OCI-LY7 (cell line): ENCODE measurements around the gene AGBL4. TPM values are rescaled to one million over a fixed set of nuclear protein-coding genes. Genes with fewer than 3 reads are reported as not detected.

Experiments used
- BruUV-seq: library from RNA; stranded (reverse); fragments of 400-500 nt; replicated peaks from 2 replicates; lab custom pipeline; 2021; lab: Mats Ljungman, UMichigan
- CTCF ChIA-PET: fragments of 300-600 bp; sonication (Branson Sonifier 250); formaldehyde crosslinking; loops from one replicate; lab custom pipeline; 2022; ENCODE audit warnings: antibody characterized with exemption; ENCODE audit not compliant: unreplicated experiment; lab: Charles Lee
- POLR2A ChIA-PET: fragments of 300-600 bp; sonication (Branson Sonifier 250); formaldehyde crosslinking; loops from one replicate; lab custom pipeline; 2022; ENCODE audit warnings: antibody characterized with exemption; lab: Charles Lee
- DNase-seq: peaks from one replicate; pipeline ENCODE4 v3.0.0-alpha.2; 2015; ENCODE audit warnings: low spot score
- H2AFZ ChIP-seq: fragments of 200-600 bp; sonication (generic), shearing (Covaris generic); 2 replicates; pipeline ENCODE4 v1.6.1; 2014; ENCODE audit warnings: mild to moderate bottlenecking, antibody characterized with exemption, low read length, moderate library complexity
- H3K27ac ChIP-seq: fragments of 200-600 bp; sonication (generic); 2 replicates; pipeline ENCODE4 v1.5.1; 2014; ENCODE audit warnings: mixed run types, low read depth, mild to moderate bottlenecking, moderate library complexity, low read length, inconsistent platforms; ENCODE audit not compliant: poor library complexity, severe bottlenecking
- H3K36me3 ChIP-seq: fragments of 200-600 bp; sonication (generic); 2 replicates; pipeline ENCODE4 v1.6.1; 2014; ENCODE audit warnings: mild to moderate bottlenecking, antibody characterized with exemption, low read length, moderate library complexity, mixed read lengths; ENCODE audit not compliant: insufficient read depth
- H3K4me1 ChIP-seq: fragments of 200-600 bp; sonication (generic); 2 replicates; pipeline ENCODE4 v1.5.1; 2014; ENCODE audit warnings: mild to moderate bottlenecking, low read length; ENCODE audit not compliant: insufficient read depth, poor library complexity, severe bottlenecking
- H3K4me2 ChIP-seq: fragments of 200-600 bp; sonication (generic); 2 replicates; pipeline ENCODE4 v1.6.1; 2014; ENCODE audit warnings: mild to moderate bottlenecking, low read length
- H3K4me3 ChIP-seq: fragments of 200-600 bp; sonication (generic); 2 replicates; pipeline ENCODE4 v1.5.1; 2014; ENCODE audit warnings: mild to moderate bottlenecking, low read depth, low read length; ENCODE audit not compliant: poor library complexity, severe bottlenecking
- H3K79me2 ChIP-seq: fragments of 200-600 bp; sonication (generic); 2 replicates; pipeline ENCODE4 v1.6.1; 2016; ENCODE audit warnings: low read depth, mild to moderate bottlenecking, low read length, moderate library complexity, mixed read lengths; ENCODE audit not compliant: insufficient read depth
- H3K9me2 ChIP-seq: fragments of 200-600 bp; sonication (generic); 2 replicates; pipeline ENCODE4 v1.6.1; 2016; ENCODE audit warnings: mild to moderate bottlenecking, low read length, mixed read lengths; ENCODE audit not compliant: insufficient read depth
- H3K9me3 ChIP-seq: fragments of 200-600 bp; sonication (generic); 2 replicates; pipeline ENCODE4 v1.6.1; 2014; ENCODE audit warnings: mild to moderate bottlenecking, mixed run types, low read length, mixed read lengths
- H4K20me1 ChIP-seq: fragments of 200-600 bp; sonication (generic); 2 replicates; pipeline ENCODE4 v1.6.1; 2014; ENCODE audit warnings: mild to moderate bottlenecking, antibody characterized with exemption, low read length, moderate library complexity, mixed read lengths; ENCODE audit not compliant: insufficient read depth
- EZH2phosphoT487 ChIP-seq: fragments of 200-600 bp; sonication (generic); IDR thresholded peaks from 2 replicates; pipeline ENCODE4 v1.6.1; 2018; ENCODE audit warnings: low read depth, borderline replicate concordance, mild to moderate bottlenecking, mixed run types, antibody characterized with exemption, low read length, moderate library complexity, mixed read lengths
- intact Hi-C: fragments of 100-400 bp; cut with micrococcal nuclease; formaldehyde crosslinking; loops from one replicate; pipeline ENCODE4 v1.10.0; 2022; ENCODE audit not compliant: unreplicated experiment
- total RNA-seq, 2 experiments: library from RNA; depleted of rRNA in 1 of 2; stranded (reverse); fragments of >200 nt in 1 of 2; shearing (Covaris generic) in 1 of 2; gene quantifications; 2 replicates each; pipeline ENCODE4 v1.2.3, GENCODE V29; 2014 to 2022
- TF ChIP-seq, protein P1 (sequence below): fragments of 200-600 bp; sonication (generic); conservative IDR thresholded peaks from 2 replicates; pipeline ENCODE4 v1.5.1; 2014; ENCODE audit warnings: mild to moderate bottlenecking, antibody characterized with exemption, low read length, moderate library complexity, mixed read lengths

The AGBL4 gene
- total RNA-seq, 2 experiments from 2014 or later = not detected

DNA sequence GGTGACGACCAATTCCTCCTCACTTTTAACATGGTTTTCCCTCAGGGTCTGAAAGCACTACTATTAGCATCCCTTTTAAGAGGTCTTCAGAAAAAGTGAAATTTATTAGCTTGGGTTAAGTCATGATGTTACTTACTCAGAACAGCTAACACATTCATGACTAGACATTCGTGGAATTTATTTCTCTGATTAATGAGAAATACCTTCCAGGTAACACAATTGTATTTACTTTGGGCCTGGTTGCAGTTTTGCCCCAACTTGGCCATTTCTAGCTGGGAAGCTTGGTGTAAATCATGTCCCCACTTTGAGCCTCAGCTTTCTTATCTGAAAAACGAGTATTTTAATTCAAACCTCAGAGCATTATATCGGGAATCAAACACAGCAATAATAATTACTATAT, 1432.6 kb downstream of the AGBL4 start:
- H3K4me2 ChIP-seq = no peak overlapping the region

DNA sequence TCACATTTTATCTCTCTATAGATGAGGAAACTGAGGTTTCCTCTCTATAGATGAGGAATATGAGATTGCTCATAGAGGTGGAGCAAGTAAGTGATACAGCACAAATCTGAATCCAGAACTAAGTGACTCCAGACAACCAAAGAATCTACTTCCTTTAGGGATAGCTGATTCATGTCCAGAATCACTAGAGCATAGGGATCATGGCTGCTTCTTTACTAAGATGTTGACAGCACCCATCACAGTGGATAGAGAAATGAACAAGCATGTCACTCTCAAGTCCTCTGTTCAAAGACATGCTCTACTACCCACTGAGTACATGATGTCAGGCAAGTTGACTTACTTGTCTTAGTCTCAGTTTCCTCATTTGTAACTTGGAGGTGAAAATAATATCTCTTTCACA, 1435.7 kb downstream of the AGBL4 start:
- no peaks in the 10 kb centered on the region for H3K79me2 ChIP-seq
- no peaks in the 10 kb centered on the region for H3K9me2 ChIP-seq
- TF ChIP-seq, protein P1, sequence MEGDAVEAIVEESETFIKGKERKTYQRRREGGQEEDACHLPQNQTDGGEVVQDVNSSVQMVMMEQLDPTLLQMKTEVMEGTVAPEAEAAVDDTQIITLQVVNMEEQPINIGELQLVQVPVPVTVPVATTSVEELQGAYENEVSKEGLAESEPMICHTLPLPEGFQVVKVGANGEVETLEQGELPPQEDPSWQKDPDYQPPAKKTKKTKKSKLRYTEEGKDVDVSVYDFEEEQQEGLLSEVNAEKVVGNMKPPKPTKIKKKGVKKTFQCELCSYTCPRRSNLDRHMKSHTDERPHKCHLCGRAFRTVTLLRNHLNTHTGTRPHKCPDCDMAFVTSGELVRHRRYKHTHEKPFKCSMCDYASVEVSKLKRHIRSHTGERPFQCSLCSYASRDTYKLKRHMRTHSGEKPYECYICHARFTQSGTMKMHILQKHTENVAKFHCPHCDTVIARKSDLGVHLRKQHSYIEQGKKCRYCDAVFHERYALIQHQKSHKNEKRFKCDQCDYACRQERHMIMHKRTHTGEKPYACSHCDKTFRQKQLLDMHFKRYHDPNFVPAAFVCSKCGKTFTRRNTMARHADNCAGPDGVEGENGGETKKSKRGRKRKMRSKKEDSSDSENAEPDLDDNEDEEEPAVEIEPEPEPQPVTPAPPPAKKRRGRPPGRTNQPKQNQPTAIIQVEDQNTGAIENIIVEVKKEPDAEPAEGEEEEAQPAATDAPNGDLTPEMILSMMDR = no peak
- no peak for TF ChIP-seq EZH2phosphoT487
- H3K4me2 ChIP-seq = no peak overlapping the region
- H4K20me1 ChIP-seq = no peaks in the 10 kb centered on the region
- no peaks in the 10 kb centered on the region for H3K9me3 ChIP-seq
- intact Hi-C loops = no loop called here
- no peak for DNase-seq
- no peak overlapping the region for H2AFZ ChIP-seq
- H3K27ac ChIP-seq = no peak overlapping the region
- no TSS peak for BruUV-seq
- CTCF ChIA-PET = no interaction called here
- no peaks in the 10 kb centered on the region for H3K4me1 ChIP-seq
- H3K36me3 ChIP-seq = no peaks in the 10 kb centered on the region
- no peak overlapping the region for H3K4me3 ChIP-seq
- POLR2A ChIA-PET = no interaction called here

More for the DNA sequence above, 1432.6 kb downstream of the AGBL4 start:
- POLR2A ChIA-PET = no interaction called here
- CTCF ChIA-PET = no interaction called here
- Histone ChIP-seq H3K9me3 (no peaks in the 10 kb centered on the region), H2AFZ (no peak overlapping the region), H3K27ac (no peak overlapping the region), H3K79me2 (no peaks in the 10 kb centered on the region), H4K20me1 (no peaks in the 10 kb centered on the region; the same call in 1 of the 2 replicates), H3K4me3 (no peak overlapping the region), H3K36me3 (no peaks in the 10 kb centered on the region), H3K4me1 (no peaks in the 10 kb centered on the region), H3K9me2 (no peaks in the 10 kb centered on the region)
- DNase-seq = no peak
- no peak for TF ChIP-seq EZH2phosphoT487
- TF ChIP-seq, protein P1 = no peak
- BruUV-seq = no TSS peak
- intact Hi-C loops = no loop called here

DNA sequence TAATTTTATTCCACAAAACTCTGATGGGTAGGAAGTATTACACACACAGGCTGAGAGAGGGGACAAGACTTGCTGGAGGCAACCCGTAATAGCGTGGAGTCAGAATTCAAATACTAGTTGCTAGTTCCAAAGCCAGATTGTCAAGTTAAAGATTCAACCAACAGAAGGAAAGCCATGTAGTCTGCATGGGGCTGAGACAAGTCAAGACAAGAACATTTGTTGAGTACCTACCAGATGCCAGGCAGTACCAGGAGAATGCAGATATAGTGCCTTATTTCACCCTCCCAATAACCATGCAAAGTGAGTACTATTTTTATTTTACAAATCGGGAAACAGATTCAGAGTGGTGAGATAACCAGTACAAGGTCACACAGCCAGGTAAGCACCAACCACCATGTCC, 1441.3 kb downstream of the AGBL4 start:
- no peaks in the 10 kb centered on the region for H3K79me2 ChIP-seq
- ChIA-PET CTCF (no interaction called here), POLR2A (no interaction called here)
- BruUV-seq = no TSS peak
- no peak overlapping the region for H3K4me3 ChIP-seq
- no peaks in the 10 kb centered on the region for H4K20me1 ChIP-seq
- no peaks in the 10 kb centered on the region for H3K9me2 ChIP-seq
- H3K4me1 ChIP-seq = no peaks in the 10 kb centered on the region
- no peaks in the 10 kb centered on the region for H3K9me3 ChIP-seq
- H3K27ac ChIP-seq = no peak overlapping the region
- no peak overlapping the region for H2AFZ ChIP-seq
- no peaks in the 10 kb centered on the region for H3K36me3 ChIP-seq
- no peak overlapping the region for H3K4me2 ChIP-seq
- no peak for DNase-seq
- intact Hi-C loops = no loop called here
- no peak for TF ChIP-seq EZH2phosphoT487
- TF ChIP-seq, protein P1 = no peak
